Measurements from ENCODE around the gene C2orf92.
"Not testable (repeated sequence)": the region's sequence is repeated elsewhere in the genome, so short reads cannot be mapped to it uniquely, and the experiment has no call there.

Gene C2orf92

DNA sequence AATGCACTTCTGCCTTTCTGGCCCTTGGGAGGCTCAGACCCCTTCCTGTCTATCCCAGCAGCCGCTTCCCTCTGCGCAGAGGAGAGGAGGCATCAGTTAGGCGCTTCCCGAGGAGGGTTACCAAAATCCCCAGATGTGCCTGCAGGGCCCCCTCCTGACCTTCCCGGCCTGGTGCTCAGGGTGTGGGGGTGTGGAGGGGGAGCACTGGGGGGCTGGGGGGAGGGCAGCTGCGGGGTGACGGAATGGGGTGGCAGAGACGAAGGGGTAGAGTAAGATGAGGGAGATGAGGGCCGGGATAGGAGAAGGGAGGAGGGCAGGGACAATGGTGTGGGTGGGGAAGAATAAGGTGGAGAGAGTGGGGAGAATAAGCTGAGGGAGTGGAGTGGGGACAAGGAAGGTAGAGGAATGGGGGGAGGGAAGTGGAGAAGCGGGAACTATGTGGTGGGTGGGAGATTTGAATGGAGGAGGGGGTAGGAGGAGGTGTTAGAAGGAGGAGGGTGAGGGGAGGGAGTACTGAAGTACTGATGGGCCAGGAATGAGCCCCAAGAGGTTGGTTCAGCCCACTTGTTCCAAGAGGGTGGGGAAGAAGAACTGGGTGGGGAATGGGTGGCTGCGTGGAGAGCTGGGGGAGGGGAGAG lies 37.3 kb downstream of the C2orf92 start:
- no peak overlapping the region for H3K27ac ChIP-seq
- no peak for TF ChIP-seq ZFX (IDR thresholded peaks at IDR 0.05)
- TF ChIP-seq CTCF (conservative IDR thresholded peaks at IDR 0.05): no peak

DNA sequence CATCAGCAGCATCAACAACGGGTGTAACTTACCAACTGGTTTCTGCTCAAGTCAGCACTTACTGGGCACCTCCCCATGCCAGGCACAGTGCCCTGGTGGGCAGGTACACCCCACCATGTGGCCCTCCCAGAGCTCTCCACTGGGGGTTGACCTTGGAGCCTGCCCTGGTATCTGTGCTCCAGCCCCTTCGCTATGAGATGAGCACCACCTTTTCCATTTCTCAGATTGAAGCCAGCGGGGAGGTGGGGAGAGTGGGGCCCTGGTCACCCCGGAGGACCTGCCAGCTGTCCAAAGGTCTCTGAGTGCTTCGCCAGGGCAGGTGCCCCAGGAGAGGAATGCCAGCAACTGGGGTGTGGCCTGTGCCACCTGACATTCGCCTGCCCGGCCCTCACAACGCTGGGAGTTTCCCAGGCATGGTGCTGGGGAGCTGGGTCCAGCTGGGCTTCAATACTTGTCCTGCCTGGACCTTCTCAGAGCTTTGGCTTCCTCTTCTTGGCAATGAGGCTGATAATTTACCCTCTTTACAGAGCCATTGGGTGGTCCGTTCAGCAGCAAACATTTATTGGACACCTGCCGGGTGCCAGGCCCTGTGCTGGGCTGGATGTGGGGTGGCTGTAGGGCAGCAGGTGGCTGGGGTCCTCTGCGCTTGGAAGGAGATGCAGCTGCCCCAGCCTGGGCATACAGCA lies 38.0 kb downstream of the C2orf92 start:
- TF ChIP-seq ZFX (IDR thresholded peaks at IDR 0.05) (no peak), CTCF (conservative IDR thresholded peaks at IDR 0.05) (no peak)
- H3K27ac ChIP-seq: no peak overlapping the region

DNA sequence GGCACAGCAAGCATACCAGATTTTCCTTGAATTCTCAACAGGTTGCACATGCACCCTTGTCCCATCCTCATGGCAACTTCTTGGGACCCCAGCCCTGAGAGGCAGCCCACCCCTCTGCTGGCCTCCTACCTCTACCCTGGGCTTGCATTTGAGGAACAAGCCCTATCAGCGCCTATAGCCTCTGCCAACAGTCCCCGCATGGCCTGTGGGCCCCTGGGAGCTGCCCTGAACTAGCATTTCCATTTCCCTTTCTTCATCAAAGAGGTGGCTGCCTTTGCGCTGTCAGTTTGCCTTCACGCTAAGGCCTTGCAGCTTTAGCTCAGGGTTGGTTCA lies 38.5 kb downstream of the C2orf92 start:
- no peak overlapping the region for H3K27ac ChIP-seq
- TF ChIP-seq CTCF (conservative IDR thresholded peaks at IDR 0.05) (no peak), ZFX (IDR thresholded peaks at IDR 0.05) (no peak)

GRCh38 chr2:97708608-97709007 lies 39.1 kb downstream of the C2orf92 start:
- no peak for TF ChIP-seq ZFX (IDR thresholded peaks at IDR 0.05)
- TF ChIP-seq CTCF (conservative IDR thresholded peaks at IDR 0.05): no peak
- H3K27ac ChIP-seq: no peak overlapping the region

DNA sequence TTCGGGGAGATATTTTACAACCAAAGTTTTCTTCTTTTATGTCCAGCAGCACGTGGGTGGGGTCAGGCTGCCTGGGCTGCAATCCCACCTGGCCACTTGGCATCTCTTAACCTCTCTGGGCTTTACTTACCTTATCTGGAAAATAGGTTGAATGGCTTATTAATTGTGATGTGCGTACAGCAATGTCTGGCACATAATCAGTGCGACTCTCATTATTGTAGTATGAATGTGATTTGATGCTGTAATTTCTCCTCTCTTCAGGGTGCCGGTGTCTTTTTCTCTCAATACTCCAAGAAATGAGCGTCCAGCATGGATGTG lies 41.8 kb downstream of the C2orf92 start:
- H3K27ac ChIP-seq: no peak overlapping the region
- TF ChIP-seq CTCF (conservative IDR thresholded peaks at IDR 0.05) (no peak), ZFX (IDR thresholded peaks at IDR 0.05) (no peak)

- H3K27ac ChIP-seq: not testable (repeated sequence)
Observed at GRCh38 chr2:97712175-97712574, 42.7 kb downstream of the C2orf92 start.

GRCh38 chr2:97712693-97713295 lies 43.3 kb downstream of the C2orf92 start:
- TF ChIP-seq CTCF (conservative IDR thresholded peaks at IDR 0.05): no peak
- TF ChIP-seq ZFX (IDR thresholded peaks at IDR 0.05): no peak
- no peak overlapping the region for H3K27ac ChIP-seq

Data from C4-2B (cell line).